ENCODE measurements around the gene BMPR1B.

The BMPR1B gene

DNA sequence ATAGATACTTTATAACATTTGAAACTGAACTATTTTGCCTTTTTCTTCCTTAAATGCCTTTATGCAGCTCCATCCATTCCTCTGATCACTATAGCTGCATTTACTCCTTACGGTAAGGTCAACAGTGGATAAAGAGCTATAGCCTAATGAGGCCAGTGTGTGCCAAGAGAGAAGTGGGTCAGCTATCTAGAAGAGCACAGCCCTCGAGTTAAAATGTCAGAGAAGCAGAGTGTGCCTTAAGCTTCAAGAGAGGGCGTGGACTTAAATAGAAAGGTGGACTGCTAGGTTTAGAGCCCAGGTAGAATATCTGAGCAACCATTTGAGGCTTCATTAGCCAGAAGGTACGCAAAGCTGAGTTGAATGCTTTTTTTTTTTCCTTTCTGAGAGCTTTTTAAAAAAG lies 347.4 kb downstream of the BMPR1B start:
- H3K27ac ChIP-seq, result no peak overlapping the region
- H3K79me2 ChIP-seq (ENCODE audit: insufficient read depth, low read depth), result no peaks in the 10 kb centered on the region
- H3K9ac ChIP-seq, result no peak overlapping the region
- H3K4me2 ChIP-seq, result no peak overlapping the region
- H4K20me1 ChIP-seq (ENCODE audit: insufficient read depth), result no peaks in the 10 kb centered on the region
- TF ChIP-seq CTCF (conservative IDR thresholded peaks at IDR 0.05; ENCODE audit: low read depth, low read length), result no peak
- H3K4me3 ChIP-seq (IDR thresholded peaks at IDR 0.05; ENCODE audit: insufficient read depth, low read depth, low read length), result no peak overlapping the region
- no peaks in the 10 kb centered on the region for H3K27me3 ChIP-seq (ENCODE audit: insufficient read depth, low read depth)
- no peaks in the 10 kb centered on the region for H3K36me3 ChIP-seq (ENCODE audit: insufficient read depth)
- H2AFZ ChIP-seq (ENCODE audit: low read depth), result no peak overlapping the region
- no peaks in the 10 kb centered on the region for H3K4me1 ChIP-seq (ENCODE audit: low read depth, poor library complexity, severe bottlenecking)

DNA sequence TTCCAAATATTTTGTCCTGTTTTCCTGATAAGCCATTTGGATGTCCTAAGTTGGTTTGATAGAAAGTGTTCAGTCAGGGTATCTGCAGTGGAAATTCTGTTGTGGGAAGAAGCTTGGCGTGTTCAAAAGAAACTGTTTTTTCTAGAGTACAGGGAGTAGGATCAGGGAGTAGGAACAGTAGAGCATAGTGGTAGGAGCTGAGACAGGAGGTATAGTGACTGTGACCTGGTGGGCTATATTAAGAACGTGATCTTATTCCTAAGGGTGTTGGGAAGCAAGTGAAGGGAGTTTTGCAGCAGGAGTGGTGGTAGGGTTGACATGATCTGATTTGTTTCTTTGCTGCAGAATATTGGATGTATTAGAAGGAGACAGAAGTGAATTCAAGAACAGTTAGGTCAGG lies 348.2 kb downstream of the BMPR1B start:
- Histone ChIP-seq H2AFZ (ENCODE audit: low read depth) (no peak overlapping the region), H3K4me1 (ENCODE audit: low read depth, poor library complexity, severe bottlenecking) (no peaks in the 10 kb centered on the region), H3K79me2 (ENCODE audit: insufficient read depth, low read depth) (no peaks in the 10 kb centered on the region), H3K4me3 (IDR thresholded peaks at IDR 0.05; ENCODE audit: insufficient read depth, low read depth, low read length) (no peak overlapping the region), H3K27me3 (ENCODE audit: insufficient read depth, low read depth) (no peaks in the 10 kb centered on the region), H3K27ac (no peak overlapping the region), H3K9ac (no peak overlapping the region), H3K36me3 (ENCODE audit: insufficient read depth) (no peaks in the 10 kb centered on the region), H3K4me2 (no peak overlapping the region), H4K20me1 (ENCODE audit: insufficient read depth) (no peaks in the 10 kb centered on the region)
- TF ChIP-seq CTCF (conservative IDR thresholded peaks at IDR 0.05; ENCODE audit: low read depth, low read length), result no peak

DNA sequence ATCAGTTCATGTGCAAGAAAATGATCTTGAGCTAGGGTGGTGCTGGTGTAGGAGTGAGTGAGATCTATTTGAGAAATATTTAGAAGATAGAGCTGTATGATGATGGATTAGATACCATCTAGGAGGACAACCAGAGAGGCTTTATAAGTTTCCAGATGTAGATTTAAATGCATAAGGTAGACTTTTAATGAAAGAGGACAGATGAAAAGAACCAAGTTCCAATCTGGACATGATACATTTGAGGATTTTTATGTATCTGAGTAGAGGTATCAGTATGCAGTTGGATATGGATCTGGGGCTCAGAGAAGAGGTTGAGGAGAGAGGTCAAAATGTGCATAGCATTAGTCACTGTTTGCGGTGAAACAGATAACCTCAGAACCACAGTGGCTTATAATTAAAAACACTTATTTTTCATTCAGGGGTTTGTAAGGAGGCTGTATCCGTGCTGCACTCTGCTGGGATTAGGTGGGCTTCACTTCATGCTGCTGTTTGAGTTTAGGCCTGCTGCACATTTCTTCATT lies 348.7 kb downstream of the BMPR1B start:
- H2AFZ ChIP-seq (ENCODE audit: low read depth), result no peak overlapping the region
- no peak for TF ChIP-seq CTCF (conservative IDR thresholded peaks at IDR 0.05; ENCODE audit: low read depth, low read length)
- H3K4me3 ChIP-seq (IDR thresholded peaks at IDR 0.05; ENCODE audit: insufficient read depth, low read depth, low read length), result no peak overlapping the region
- no peaks in the 10 kb centered on the region for H3K36me3 ChIP-seq (ENCODE audit: insufficient read depth)
- H3K9ac ChIP-seq, result no peak overlapping the region
- H3K4me2 ChIP-seq, result no peak overlapping the region
- no peaks in the 10 kb centered on the region for H3K4me1 ChIP-seq (ENCODE audit: low read depth, poor library complexity, severe bottlenecking)
- no peaks in the 10 kb centered on the region for H3K27me3 ChIP-seq (ENCODE audit: insufficient read depth, low read depth)
- H3K79me2 ChIP-seq (ENCODE audit: insufficient read depth, low read depth), result no peaks in the 10 kb centered on the region
- no peak overlapping the region for H3K27ac ChIP-seq
- no peaks in the 10 kb centered on the region for H4K20me1 ChIP-seq (ENCODE audit: insufficient read depth)

DNA sequence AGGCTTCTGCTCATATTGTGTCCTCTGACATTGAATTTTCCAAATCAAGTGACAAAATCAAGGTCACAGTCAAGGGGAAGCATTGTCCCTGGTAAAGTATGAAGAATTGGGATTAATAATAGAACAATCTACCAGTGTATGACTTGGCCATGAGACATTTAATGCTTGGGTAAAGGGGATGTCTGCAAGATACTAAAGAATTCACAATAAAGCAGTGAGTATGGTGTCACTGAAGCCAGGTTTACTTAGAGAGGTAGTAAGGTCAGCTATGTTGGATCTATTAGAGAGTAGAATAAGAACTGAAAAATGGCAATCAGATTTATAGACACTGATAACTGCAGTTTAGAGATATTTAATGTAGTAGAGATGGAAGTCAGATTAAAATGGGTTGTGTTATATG lies 349.2 kb downstream of the BMPR1B start:
- H2AFZ ChIP-seq (ENCODE audit: low read depth), result no peak overlapping the region
- H3K27me3 ChIP-seq (ENCODE audit: insufficient read depth, low read depth), result no peaks in the 10 kb centered on the region
- no peak overlapping the region for H3K4me3 ChIP-seq (IDR thresholded peaks at IDR 0.05; ENCODE audit: insufficient read depth, low read depth, low read length)
- no peaks in the 10 kb centered on the region for H3K79me2 ChIP-seq (ENCODE audit: insufficient read depth, low read depth)
- no peaks in the 10 kb centered on the region for H3K4me1 ChIP-seq (ENCODE audit: low read depth, poor library complexity, severe bottlenecking)
- no peak overlapping the region for H3K4me2 ChIP-seq
- H3K36me3 ChIP-seq (ENCODE audit: insufficient read depth), result no peaks in the 10 kb centered on the region
- H3K27ac ChIP-seq, result no peak overlapping the region
- H3K9ac ChIP-seq, result no peak overlapping the region
- TF ChIP-seq CTCF (conservative IDR thresholded peaks at IDR 0.05; ENCODE audit: low read depth, low read length), result no peak
- no peaks in the 10 kb centered on the region for H4K20me1 ChIP-seq (ENCODE audit: insufficient read depth)

All from KMS-11 (cell line).